Neuronal stem cell (in vitro differentiated cells): ENCODE measurements around the gene LACRT.
A peak's percentile ranks its signal among the peaks of the same experiment; 100 is the strongest.

Experiments used
- DNase-seq: peaks from one replicate; pipeline ENCODE4 v3.0.0-alpha.2; 2013; ENCODE audit warnings: low spot score
- H2AFZ ChIP-seq: one replicate; pipeline ENCODE4 v1.6.1; 2013; ENCODE audit warnings: mild to moderate bottlenecking, low read length, inconsistent platforms
- H2AK5ac ChIP-seq: 2 replicates; pipeline ENCODE4 v1.6.1; 2013; ENCODE audit warnings: low read depth, mild to moderate bottlenecking, inconsistent platforms, low read length, moderate library complexity, mixed read lengths
- H2BK120ac ChIP-seq: 2 replicates; pipeline ENCODE4 v1.6.1; 2013; ENCODE audit warnings: low read depth, mild to moderate bottlenecking, inconsistent platforms, low read length, moderate library complexity, mixed read lengths
- H2BK12ac ChIP-seq: one replicate; pipeline ENCODE4 v1.6.1; 2013; ENCODE audit warnings: low read length, inconsistent platforms
- H2BK15ac ChIP-seq: 2 replicates; pipeline ENCODE4 v1.6.1; 2013; ENCODE audit warnings: mild to moderate bottlenecking, low read length, inconsistent platforms, mixed read lengths
- H2BK5ac ChIP-seq: one replicate; pipeline ENCODE4 v1.6.1; 2013; ENCODE audit warnings: inconsistent platforms, mild to moderate bottlenecking, low read length, moderate library complexity
- H3K14ac ChIP-seq: one replicate; pipeline ENCODE4 v1.6.1; 2013; ENCODE audit warnings: low read length, inconsistent platforms
- H3K18ac ChIP-seq: 2 replicates; pipeline ENCODE4 v1.6.1; 2013; ENCODE audit warnings: low read length, inconsistent platforms
- H3K23ac ChIP-seq: 2 replicates; pipeline ENCODE4 v1.6.1; 2013; ENCODE audit warnings: low read depth, mild to moderate bottlenecking, mixed read lengths, low read length, inconsistent platforms; ENCODE audit not compliant: poor library complexity
- H3K27ac ChIP-seq: replicated peaks from 3 replicates; pipeline ENCODE4 v1.5.1; 2013; ENCODE audit warnings: low read length, inconsistent platforms
- H3K27me3 ChIP-seq, 3 experiments: 2 replicates each; pipeline ENCODE4 v1.6.1; 2013; ENCODE audit warnings: low read length in 3 of 3, mild to moderate bottlenecking in 2 of 3, inconsistent platforms in 1 of 3, low read depth in 1 of 3, mixed read lengths in 1 of 3, moderate library complexity in 1 of 3; ENCODE audit not compliant: control insufficient read depth in 3 of 3, insufficient read depth in 3 of 3
- H3K36me3 ChIP-seq, 2 donors: replicated peaks in 1 of 2; 2 replicates each; pipeline ENCODE4 v1.6.1; 2013; ENCODE audit warnings: low read length in 2 of 2; ENCODE audit not compliant: control insufficient read depth in 2 of 2, insufficient read depth in 2 of 2
- H3K4ac ChIP-seq: 2 replicates; pipeline ENCODE4 v1.6.1; 2013; ENCODE audit warnings: inconsistent platforms, mild to moderate bottlenecking, low read length, moderate library complexity
- H3K4me1 ChIP-seq, 2 donors: 1 replicate in 1 of 2; 2 replicates in 1 of 2; pipeline ENCODE4 v1.6.1; 2013; ENCODE audit warnings: low read length in 2 of 2, low read depth in 1 of 2; ENCODE audit not compliant: control insufficient read depth in 2 of 2, insufficient read depth in 1 of 2
- H3K4me2 ChIP-seq: one replicate; pipeline ENCODE4 v1.6.1; 2013; ENCODE audit warnings: mild to moderate bottlenecking, low read length, inconsistent platforms; ENCODE audit not compliant: insufficient read depth, poor library complexity, severe bottlenecking
- H3K4me3 ChIP-seq, 2 donors: 2 replicates each; pipeline ENCODE4 v1.5.1; 2013; ENCODE audit warnings: low read length in 2 of 2, mild to moderate bottlenecking in 2 of 2, inconsistent platforms in 1 of 2, moderate library complexity in 1 of 2
- H3K79me1 ChIP-seq: one replicate; pipeline ENCODE4 v1.6.1; 2013; ENCODE audit warnings: low read depth, mild to moderate bottlenecking, inconsistent platforms, low read length, moderate library complexity
- H3K9ac ChIP-seq: one replicate; pipeline ENCODE4 v1.6.1; 2013; ENCODE audit warnings: mild to moderate bottlenecking, low read depth, low read length, inconsistent platforms; ENCODE audit not compliant: poor library complexity
- H3K9me3 ChIP-seq, 2 donors: replicated peaks in 1 of 2; 2 replicates each; pipeline versions ENCODE3 to v1.6.1; 2013; ENCODE audit warnings: low read length in 2 of 2, mild to moderate bottlenecking in 2 of 2, inconsistent platforms in 1 of 2, low read depth in 1 of 2, mixed read lengths in 1 of 2, moderate library complexity in 1 of 2; ENCODE audit not compliant: control insufficient read depth in 2 of 2, insufficient read depth in 1 of 2
- H4K8ac ChIP-seq: one replicate; pipeline ENCODE4 v1.6.1; 2013; ENCODE audit warnings: low read depth, mild to moderate bottlenecking, inconsistent platforms, low read length, moderate library complexity
- H4K91ac ChIP-seq: one replicate; pipeline ENCODE4 v1.6.1; 2013; ENCODE audit warnings: low read length, low read depth, mild to moderate bottlenecking, inconsistent platforms; ENCODE audit not compliant: poor library complexity
- WGBS, 2 donors: extraction: QIAGEN DNeasy Blood & Tissue Kit; methylation state at CpG; one replicate each; pipeline ENCODE4 v1.1.7; 2013; ENCODE audit warnings: missing lambda C conversion rate in 2 of 2, mixed read lengths in 1 of 2; ENCODE audit not compliant: insufficient read length in 2 of 2, insufficient replicate concordance in 1 of 2; ENCODE audit errors: extremely low coverage in 2 of 2; 5-methylcytosine and 5-hydroxymethylcytosine counted together

Gene LACRT

DNA sequence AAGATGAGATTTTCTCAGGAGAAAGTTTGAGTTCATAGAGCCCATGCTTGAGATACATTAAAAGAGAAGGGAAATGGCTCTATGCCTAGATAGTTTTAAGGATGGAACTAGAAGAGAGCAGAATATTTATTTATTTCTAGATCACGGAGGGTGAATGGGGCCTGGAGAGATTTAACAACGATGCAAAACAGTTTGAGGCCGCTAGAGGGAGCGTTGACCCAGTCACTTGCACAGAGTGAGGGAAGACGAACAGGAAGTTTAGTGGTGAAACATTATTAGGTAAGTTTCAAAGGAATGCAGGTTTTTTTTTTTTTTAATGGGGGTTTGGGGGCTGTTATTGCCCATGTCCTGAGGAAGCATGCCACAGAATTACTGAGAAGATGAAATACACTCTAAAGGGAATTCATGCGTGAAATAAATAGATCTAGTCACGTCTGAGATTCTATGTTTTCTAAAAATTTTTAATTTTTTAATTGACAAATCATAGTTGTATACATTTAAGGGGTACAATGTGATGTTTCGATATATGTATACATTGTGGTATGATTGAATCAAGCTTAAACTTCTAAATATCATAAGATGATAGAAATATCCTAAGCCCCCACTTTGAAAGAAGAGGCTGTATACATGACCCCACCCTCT lies 31.4 kb downstream of the LACRT start:
- H2AK5ac ChIP-seq = no peak overlapping the region
- H3K4me1 ChIP-seq = peaks cover 0 to 1% of the 10 kb centered on the region in 2 donors
- no peak overlapping the region for H4K91ac ChIP-seq
- no peak overlapping the region for H3K27ac ChIP-seq
- no peak overlapping the region for H2BK12ac ChIP-seq
- no peaks in the 10 kb centered on the region for H3K9me3 ChIP-seq
- no peak overlapping the region for H3K4me2 ChIP-seq
- no peaks in the 10 kb centered on the region for H3K27me3 ChIP-seq
- no peak overlapping the region for H2BK120ac ChIP-seq
- no peak overlapping the region for H3K4ac ChIP-seq
- DNase-seq = peak; percentile 52
- H3K4me3 ChIP-seq = no peak overlapping the region
- H2BK15ac ChIP-seq = no peak overlapping the region
- H2BK5ac ChIP-seq = no peak overlapping the region
- H3K14ac ChIP-seq = no peak overlapping the region
- H3K36me3 ChIP-seq = no peaks in the 10 kb centered on the region
- no peak overlapping the region for H2AFZ ChIP-seq
- H3K79me1 ChIP-seq = no peaks in the 10 kb centered on the region
- no peak overlapping the region for H3K23ac ChIP-seq
- whole genome bisulfite sequencing, 2 donors = no CpG with 5 or more reads among the region's 8 CpGs
- H4K8ac ChIP-seq = no peak overlapping the region
- no peak overlapping the region for H3K9ac ChIP-seq
- no peak overlapping the region for H3K18ac ChIP-seq

DNA sequence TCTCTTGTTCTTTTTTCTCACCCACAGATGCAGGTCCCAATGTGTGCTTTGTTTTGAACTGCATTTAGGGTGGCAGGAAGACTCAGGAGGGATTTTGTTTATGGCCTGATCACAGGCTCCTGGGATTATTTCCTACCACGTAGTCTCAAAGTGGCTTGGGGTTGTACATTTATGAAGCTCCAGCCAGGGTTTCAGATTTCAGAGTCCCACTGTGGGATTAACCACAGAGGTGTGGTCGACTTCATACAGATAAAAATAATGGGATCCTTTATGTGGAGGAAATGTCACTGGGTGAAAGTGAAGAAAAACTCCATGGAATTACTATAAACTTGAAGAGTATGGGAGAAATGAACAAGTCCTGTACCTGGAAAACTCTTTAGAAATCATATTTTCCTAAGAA lies 32.0 kb downstream of the LACRT start:
- Histone ChIP-seq H3K4me2 (no peak overlapping the region), H2BK120ac (no peak overlapping the region), H3K9ac (no peak overlapping the region), H3K36me3 (no peaks in the 10 kb centered on the region), H3K18ac (no peak overlapping the region), H3K27ac (no peak overlapping the region), H3K9me3 (no peaks in the 10 kb centered on the region), H2AK5ac (no peak overlapping the region), H3K14ac (no peak overlapping the region), H2AFZ (no peak overlapping the region), H3K27me3 (no peaks in the 10 kb centered on the region), H4K8ac (no peak overlapping the region), H2BK5ac (no peak overlapping the region), H3K79me1 (no peaks in the 10 kb centered on the region), H3K4me3 (no peak overlapping the region), H2BK15ac (no peak overlapping the region), H3K4me1 (peaks cover 0 to 1% of the 10 kb centered on the region in 2 donors), H4K91ac (no peak overlapping the region), H3K23ac (no peak overlapping the region), H2BK12ac (no peak overlapping the region), H3K4ac (no peak overlapping the region)
- no peak for DNase-seq
- WGBS, 2 donors = no CpG with 5 or more reads among the region's 2 CpGs

DNA sequence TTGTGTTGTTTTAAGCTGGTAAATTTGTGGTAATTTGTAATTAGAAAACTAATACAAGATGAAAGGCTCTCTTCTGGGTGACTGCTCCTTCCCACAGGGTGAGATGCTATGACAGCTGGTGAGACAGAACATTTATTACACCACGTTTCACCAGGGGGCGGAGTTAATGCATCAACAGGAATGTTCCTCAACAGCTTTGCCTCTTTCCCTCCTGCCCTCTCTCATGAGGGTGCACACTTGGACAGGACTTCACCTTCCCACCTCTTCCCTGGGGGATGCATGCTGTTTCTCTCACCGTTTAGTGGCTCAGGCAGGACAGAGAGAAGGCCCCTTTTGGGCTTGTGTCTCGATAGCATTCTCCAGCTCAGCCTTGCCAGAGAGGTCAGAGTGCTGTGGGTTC lies 32.9 kb downstream of the LACRT start:
- Histone ChIP-seq H3K14ac (no peak overlapping the region), H2BK5ac (no peak overlapping the region), H3K9me3 (no peaks in the 10 kb centered on the region), H2BK12ac (no peak overlapping the region), H3K4me1 (peaks cover 0 to 1% of the 10 kb centered on the region in 2 donors), H3K36me3 (no peaks in the 10 kb centered on the region), H2BK15ac (no peak overlapping the region), H3K79me1 (no peaks in the 10 kb centered on the region), H2BK120ac (no peak overlapping the region), H3K4me2 (no peak overlapping the region), H2AFZ (no peak overlapping the region), H2AK5ac (no peak overlapping the region), H3K9ac (no peak overlapping the region), H3K18ac (no peak overlapping the region), H3K23ac (no peak overlapping the region), H3K27me3 (no peaks in the 10 kb centered on the region), H4K8ac (no peak overlapping the region), H3K4ac (no peak overlapping the region), H4K91ac (no peak overlapping the region), H3K27ac (no peak overlapping the region), H3K4me3 (no peak overlapping the region)
- WGBS, 2 donors = no CpG with 5 or more reads among the region's 4 CpGs
- no peak for DNase-seq

DNA sequence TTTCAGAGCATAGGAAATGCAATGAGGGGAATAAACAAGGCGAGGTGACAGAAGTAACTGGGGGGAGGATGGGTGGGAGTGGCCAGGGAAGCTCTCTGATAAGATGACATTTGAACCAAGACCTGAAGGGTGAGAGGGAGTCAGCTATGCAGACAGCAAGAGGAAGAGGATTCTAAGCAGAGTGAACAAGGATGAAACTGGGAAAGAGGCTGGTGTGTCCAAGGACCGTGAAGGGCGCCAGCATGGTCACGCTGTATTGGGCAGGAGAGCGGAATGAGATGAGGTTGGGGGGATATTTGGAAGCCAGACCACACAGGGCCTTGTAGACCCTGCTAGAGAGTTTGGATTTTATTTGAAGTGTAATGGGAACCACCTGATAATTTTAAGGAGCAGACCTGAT lies 35.7 kb downstream of the LACRT start:
- Histone ChIP-seq H4K8ac (no peak overlapping the region), H4K91ac (no peak overlapping the region), H3K9ac (no peak overlapping the region), H2BK5ac (no peak overlapping the region), H3K4ac (no peak overlapping the region), H3K79me1 (no peaks in the 10 kb centered on the region), H2AK5ac (no peak overlapping the region), H2BK15ac (no peak overlapping the region), H3K23ac (no peak overlapping the region), H3K27me3 (no peaks in the 10 kb centered on the region), H2BK120ac (no peak overlapping the region), H3K4me3 (no peak overlapping the region), H3K14ac (no peak overlapping the region), H3K18ac (no peak overlapping the region), H3K4me2 (no peak overlapping the region), H3K9me3 (no peaks in the 10 kb centered on the region), H2BK12ac (no peak overlapping the region), H3K4me1 (peaks cover 0 to 1% of the 10 kb centered on the region in 2 donors), H2AFZ (no peak overlapping the region), H3K36me3 (no peaks in the 10 kb centered on the region), H3K27ac (no peak overlapping the region)
- DNase-seq = no peak
- no CpG with 5 or more reads among the region's 5 CpGs for WGBS, 2 donors
